Transverse colon (tissue), 4 donors: ENCODE measurements around the gene KRT32. TPM values are rescaled to one million over a fixed set of nuclear protein-coding genes. Genes with fewer than 3 reads are reported as not detected.
"Not testable (repeated sequence)": the region's sequence is repeated elsewhere in the genome, so short reads cannot be mapped to it uniquely, and the experiment has no call there.

Experiments used
- DNase-seq: peaks from one replicate; pipeline ENCODE4 v3.0.0-alpha.2; 2019
- H3K27ac ChIP-seq, 4 donors: fragments of 200-600 bp; sonication (generic); 2 replicates each; pipeline ENCODE4 v1.5.1; 2016 to 2018; ENCODE audit warnings: inconsistent platforms in 4 of 4
- H3K27me3 ChIP-seq: fragments of 200-600 bp; sonication (generic); 2 replicates; pipeline ENCODE4 v1.5.1; 2017; ENCODE audit warnings: inconsistent platforms
- H3K36me3 ChIP-seq, 4 donors: fragments of 200-600 bp; sonication (generic); 2 replicates each; pipeline ENCODE4 v1.5.1; 2017 to 2019; ENCODE audit warnings: inconsistent platforms in 4 of 4
- H3K4me1 ChIP-seq, 4 donors: fragments of 200-600 bp; sonication (generic); 2 replicates each; pipeline ENCODE4 v1.5.1; 2017 to 2020; ENCODE audit warnings: inconsistent platforms in 4 of 4
- H3K4me3 ChIP-seq, 4 donors: fragments of 200-600 bp; sonication (generic); 1 replicate in 1 of 4; 2 replicates in 3 of 4; pipeline versions ENCODE4 v1.5.1 to v1.6.1; 2017 to 2019; ENCODE audit warnings: inconsistent platforms in 4 of 4
- H3K9me3 ChIP-seq, 2 donors: fragments of 200-600 bp; sonication (generic); 2 replicates each; pipeline ENCODE4 v1.5.1; 2017 to 2019; ENCODE audit warnings: inconsistent platforms in 2 of 2
- CTCF ChIP-seq, 5 experiments: fragments of 200-600 bp in 3 of 5; fragments of 450-650 bp in 2 of 5; sonication (generic) in 3 of 5; IDR thresholded peaks; 1 replicate in 2 of 5; 2 replicates in 3 of 5; pipeline ENCODE4 v1.5.1; 2016 to 2017; ENCODE audit warnings: antibody characterized with exemption in 5 of 5, inconsistent platforms in 3 of 5, mild to moderate bottlenecking in 2 of 5, moderate library complexity in 1 of 5
- EP300 ChIP-seq: sonication (generic); formaldehyde crosslinking; IDR thresholded peaks from one replicate; pipeline ENCODE4 v1.6.1; 2017; ENCODE audit warnings: antibody characterized with exemption, low read depth
- POLR2A ChIP-seq: fragments of 450-650 bp; IDR thresholded peaks from one replicate; pipeline ENCODE4 v1.6.1; 2016; ENCODE audit warnings: antibody characterized with exemption, mild to moderate bottlenecking, moderate library complexity
- POLR2AphosphoS5 ChIP-seq, 3 donors: sonication (generic); formaldehyde crosslinking; IDR thresholded peaks; one replicate each; pipeline ENCODE4 v1.6.1; 2016; ENCODE audit warnings: antibody characterized with exemption in 3 of 3
- WGBS, 2 donors: methylation state at CpG; one replicate each; pipeline ENCODE4 v1.1.5; 2018; ENCODE audit warnings: low coverage in 1 of 2; 5-methylcytosine and 5-hydroxymethylcytosine counted together
- in situ Hi-C, 4 donors: fragments of 200-750 bp; cut with MboI; loops; one replicate each; pipeline versions ENCODE4 v1.15.0 to v1.15.1; 2017; ENCODE audit warnings: low sequenced_read_pairs in 3 of 4, low pct_ligation_motif_present in 1 of 4, low pct_unique_long_range_greater_than_20kb in 1 of 4
- intact Hi-C: fragments of 100-400 bp; cut with DNase I; formaldehyde crosslinking; loops from one replicate; pipeline ENCODE4 v1.15.1; 2023; ENCODE audit warnings: low total_unique reads
- total RNA-seq, 4 donors: library from RNA; depleted of rRNA; stranded (reverse); fragments of >200 nt; gene quantifications; one replicate each; pipeline ENCODE4 v1.1.0, GENCODE V29; 2016

KRT32 gene
- total RNA-seq, 4 donors from 2014 or later = not detected

DNA sequence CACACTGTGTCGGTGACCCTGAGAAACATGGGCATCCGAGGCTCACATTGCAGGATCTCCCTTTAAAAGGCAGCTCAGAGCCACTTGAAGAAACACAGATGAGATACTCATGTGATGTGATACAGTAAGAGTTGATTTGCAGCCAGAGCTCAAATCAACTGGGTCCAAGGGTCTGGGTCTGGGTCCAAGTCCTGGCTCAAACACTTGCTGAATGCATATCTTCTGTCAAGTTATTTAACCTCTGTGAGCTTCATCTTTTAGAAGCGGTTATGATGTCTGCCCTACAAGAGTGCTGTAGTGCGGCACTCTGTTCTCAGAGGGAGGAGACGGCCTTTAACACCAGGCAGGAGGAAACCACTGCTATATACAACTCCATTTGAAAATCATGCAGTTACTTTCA lies 32.8 kb downstream of the KRT32 start:
- TF ChIP-seq POLR2AphosphoS5 (IDR thresholded peaks at IDR 0.05) (no peak), CTCF (IDR thresholded peaks at IDR 0.05) (no peak), EP300 (no peak), POLR2A (no peak)
- no peaks in the 10 kb centered on the region for H3K36me3 ChIP-seq
- H3K27me3 ChIP-seq = no peaks in the 10 kb centered on the region

DNA sequence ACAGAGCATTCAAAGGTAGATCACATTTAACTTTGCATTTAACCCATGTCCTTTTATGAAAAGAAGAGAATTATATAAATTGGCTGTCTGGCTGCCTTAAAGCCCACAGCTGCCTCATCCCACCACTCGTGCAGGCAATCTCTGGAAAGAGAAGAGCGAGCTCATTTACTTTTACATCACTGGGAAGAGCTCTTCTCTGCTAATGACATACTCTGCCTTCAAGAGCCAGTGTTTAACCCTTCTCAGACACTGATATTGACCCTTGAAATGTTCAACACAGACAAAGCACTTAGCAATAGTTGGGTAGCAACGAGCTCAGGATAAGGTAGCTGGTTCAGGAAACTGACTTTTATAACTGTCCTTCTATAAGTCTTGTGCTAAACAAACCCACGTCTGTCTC lies 33.2 kb downstream of the KRT32 start:
- no peaks in the 10 kb centered on the region for H3K4me1 ChIP-seq
- intact Hi-C loops (no loop called here), in situ Hi-C loops (no loop called here)
- 49 to 56% methylated on average over 3 to 4 of the region's 4 CpGs for WGBS, 2 donors
- no peak overlapping the region for H3K4me3 ChIP-seq
- no peaks in the 10 kb centered on the region for H3K27me3 ChIP-seq
- TF ChIP-seq POLR2AphosphoS5 (IDR thresholded peaks at IDR 0.05) (no peak), EP300 (no peak), CTCF (IDR thresholded peaks at IDR 0.05) (no peak), POLR2A (no peak)
- H3K27ac ChIP-seq = no peak overlapping the region
- DNase-seq = no peak
- no peaks in the 10 kb centered on the region for H3K36me3 ChIP-seq
- no peaks in the 10 kb centered on the region for H3K9me3 ChIP-seq

More for the DNA sequence above, 32.8 kb downstream of the KRT32 start:
- in situ Hi-C loops (no loop called here), intact Hi-C loops (no loop called here)
- Histone ChIP-seq H3K9me3 (no peaks in the 10 kb centered on the region), H3K4me3 (no peak overlapping the region), H3K27ac (no peak overlapping the region), H3K4me1 (no peaks in the 10 kb centered on the region)
- WGBS, 2 donors = 63 to 68% methylated on average over 3 to 5 of the region's 5 CpGs
- DNase-seq = no peak

DNA sequence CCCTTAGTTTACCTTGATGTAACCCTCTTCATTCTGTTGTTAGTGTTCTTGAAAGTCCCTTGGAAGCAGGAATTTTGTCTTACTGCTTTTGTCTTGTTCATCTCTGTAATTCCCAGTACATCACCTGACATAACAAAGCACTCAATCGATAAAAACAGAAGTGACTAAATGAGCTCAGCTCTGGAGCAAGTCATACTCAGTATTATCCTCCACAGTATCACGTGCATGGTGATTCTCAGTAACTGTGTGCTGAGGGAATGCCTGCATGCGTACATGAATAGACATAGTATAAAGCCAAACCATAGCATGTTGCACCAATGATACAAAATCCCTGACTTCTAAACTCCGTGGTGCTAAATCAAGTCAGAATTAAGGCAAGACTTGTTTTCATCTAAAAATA lies 33.6 kb downstream of the KRT32 start:
- Histone ChIP-seq H3K27me3 (no peaks in the 10 kb centered on the region), H3K36me3 (no peaks in the 10 kb centered on the region), H3K27ac (no peak overlapping the region), H3K4me3 (no peak overlapping the region), H3K9me3 (no peaks in the 10 kb centered on the region), H3K4me1 (no peaks in the 10 kb centered on the region)
- no peak for DNase-seq
- 55 to 60% methylated on average over 1 to 4 of the region's 4 CpGs for WGBS, 2 donors
- TF ChIP-seq EP300 = no peak
- TF ChIP-seq POLR2A = no peak
- no peak for TF ChIP-seq POLR2AphosphoS5 (IDR thresholded peaks at IDR 0.05)
- TF ChIP-seq CTCF (IDR thresholded peaks at IDR 0.05) = no peak
- in situ Hi-C loops (no loop called here), intact Hi-C loops (no loop called here)

DNA sequence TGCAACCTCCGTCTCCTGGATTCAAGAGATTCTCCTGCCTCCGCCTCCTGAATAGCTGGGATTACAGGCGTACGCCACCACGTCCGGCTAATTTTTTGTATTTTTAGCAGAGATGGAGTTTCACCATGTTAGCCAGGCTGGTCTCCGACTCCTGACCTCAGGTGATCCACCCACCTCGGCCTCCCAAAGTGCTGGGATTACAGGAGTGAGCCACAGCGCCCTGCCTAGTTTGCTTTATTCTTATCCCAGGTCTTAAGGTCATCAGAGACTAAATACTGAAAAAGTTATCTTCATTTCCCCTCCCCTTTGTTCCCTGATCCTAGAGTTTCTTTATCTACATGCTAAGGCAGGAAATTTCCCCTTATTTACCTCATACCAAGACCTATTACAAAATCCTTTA lies 36.8 kb downstream of the KRT32 start:
- DNase-seq, H3K27ac ChIP-seq, H3K9me3 ChIP-seq, H3K27me3 ChIP-seq, in situ Hi-C loops, H3K4me3 ChIP-seq, H3K4me1 ChIP-seq, intact Hi-C loops, H3K36me3 ChIP-seq: not testable (repeated sequence)
- WGBS, 2 donors = 91 to 100% methylated on average over 2 to 9 of the region's 9 CpGs

- H3K36me3 ChIP-seq = no peaks in the 10 kb centered on the region
- no peaks in the 10 kb centered on the region for H3K4me1 ChIP-seq
- WGBS, 2 donors = 62 to 79% methylated on average over 2 to 7 of the region's 7 CpGs
- intact Hi-C loops = no loop called here
- H3K27ac ChIP-seq = no peak overlapping the region
- TF ChIP-seq EP300 (no peak), POLR2A (no peak)
- no peak for DNase-seq
- in situ Hi-C loops = no loop called here
- H3K9me3 ChIP-seq = no peaks in the 10 kb centered on the region
- no peaks in the 10 kb centered on the region for H3K27me3 ChIP-seq
- no peak overlapping the region for H3K4me3 ChIP-seq
Observed at GRCh38 chr17:41429667-41430066, 37.5 kb downstream of the KRT32 start.
